ENCODE results near the gene SLC46A3. TPM values are rescaled to one million over a fixed set of nuclear protein-coding genes. Genes with fewer than 3 reads are reported as not detected.
"Not testable (repeated sequence)": the region's sequence is repeated elsewhere in the genome, so short reads cannot be mapped to it uniquely, and the experiment has no call there.

Gene SLC46A3
- total RNA-seq, 4 donors from 2014 or later: 6.5 to 12.0 (median 9.0) TPM

- H3K36me3 ChIP-seq: peaks cover 0 to 57% (median 0%) of the 10 kb centered on the region in 3 donors
- H3K9me3 ChIP-seq: no peaks in the 10 kb centered on the region
- no peak overlapping the region for H3K27ac ChIP-seq
- WGBS, 2 donors: 85 to 97% methylated on average over 1 of the region's 1 CpG
- H3K4me3 ChIP-seq: no peak overlapping the region
- no peaks in the 10 kb centered on the region for H3K27me3 ChIP-seq
- TF ChIP-seq POLR2A (IDR thresholded peaks at IDR 0.05) (no peak), EP300 (IDR thresholded peaks at IDR 0.05) (no peak), CTCF (IDR thresholded peaks at IDR 0.05) (no peak)
- no peak for DNase-seq (ENCODE audit: low spot score in 2 of 2)
- H3K4me1 ChIP-seq: no peaks in the 10 kb centered on the region
Observed at GRCh38 chr13:28699246-28699645, 19.5 kb downstream of the SLC46A3 start.

DNA sequence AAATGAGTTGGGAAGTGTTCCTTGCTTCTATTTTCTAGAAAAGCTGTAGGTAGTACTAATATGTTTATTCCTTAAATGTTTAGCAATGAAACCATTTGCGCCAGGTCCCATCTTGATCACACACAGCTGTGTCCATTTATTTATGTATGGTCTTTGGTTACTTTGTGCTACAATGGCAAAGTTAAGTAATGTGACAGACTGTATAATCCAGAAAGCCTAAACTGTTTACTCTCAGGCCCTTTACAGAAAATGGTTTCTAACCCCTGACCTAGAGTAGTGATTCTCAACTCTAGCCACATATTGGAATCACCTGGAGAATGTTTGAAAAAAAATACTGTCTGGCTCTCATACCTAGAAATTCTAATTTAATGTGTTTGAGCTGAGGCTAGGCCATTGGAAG, 21.3 kb downstream of the SLC46A3 start:
- no peak for TF ChIP-seq EP300 (IDR thresholded peaks at IDR 0.05)
- TF ChIP-seq POLR2A (IDR thresholded peaks at IDR 0.05): no peak
- TF ChIP-seq CTCF (IDR thresholded peaks at IDR 0.05): no peak
- H3K4me1 ChIP-seq: no peaks in the 10 kb centered on the region
- no peaks in the 10 kb centered on the region for H3K27me3 ChIP-seq
- no peak overlapping the region for H3K27ac ChIP-seq
- WGBS, 2 donors: 97 to 100% methylated on average over 1 of the region's 1 CpG
- no peak overlapping the region for H3K4me3 ChIP-seq
- peaks cover 0 to 51% (median 0%) of the 10 kb centered on the region in 3 donors for H3K36me3 ChIP-seq
- DNase-seq (ENCODE audit: low spot score in 2 of 2): no peak
- no peaks in the 10 kb centered on the region for H3K9me3 ChIP-seq

- Histone ChIP-seq H3K36me3 (peaks cover 0 to 18% (median 0%) of the 10 kb centered on the region in 3 donors), H3K9me3 (peaks cover 0 to 12% (median 1%) of the 10 kb centered on the region in 4 donors)
- H3K27ac ChIP-seq; H3K4me1 ChIP-seq; DNase-seq (ENCODE audit: low spot score in 2 of 2); H3K4me3 ChIP-seq; H3K27me3 ChIP-seq: not testable (repeated sequence)
- 77 to 78% methylated on average over 11 of the region's 11 CpGs for WGBS, 2 donors
Observed at GRCh38 chr13:28693605-28694491, 24.9 kb downstream of the SLC46A3 start.

DNA sequence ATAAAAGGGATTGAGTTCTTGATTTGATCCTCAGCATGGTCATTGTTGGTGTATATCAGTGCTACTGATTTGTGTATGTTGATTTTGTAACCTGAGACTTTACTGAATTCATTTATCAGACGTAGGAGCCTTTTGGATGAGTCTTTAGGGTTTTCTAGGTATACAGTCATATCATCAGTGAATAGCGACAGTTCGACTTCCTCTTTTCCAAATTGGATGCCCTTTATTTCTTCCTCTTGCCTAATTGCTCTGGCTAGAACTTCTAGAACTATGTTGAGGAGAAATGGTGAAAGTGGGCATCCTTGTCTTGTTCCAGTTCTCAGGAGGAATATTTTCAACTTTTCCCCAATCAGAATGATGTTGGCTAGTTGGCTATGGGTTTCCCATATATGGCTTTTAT, 32.9 kb downstream of the SLC46A3 start:
- WGBS, 2 donors: 70 to 78% methylated on average over 3 of the region's 3 CpGs
- no peaks in the 10 kb centered on the region for H3K27me3 ChIP-seq
- H3K4me3 ChIP-seq: no peak overlapping the region
- H3K27ac ChIP-seq: no peak overlapping the region
- no peak for TF ChIP-seq POLR2A (IDR thresholded peaks at IDR 0.05)
- no peaks in the 10 kb centered on the region for H3K4me1 ChIP-seq
- H3K36me3 ChIP-seq: peaks cover 0 to under 1% (median 0%) of the 10 kb centered on the region in 3 donors
- peaks cover 0 to 14% (median 2%) of the 10 kb centered on the region in 4 donors for H3K9me3 ChIP-seq
- no peak for DNase-seq (ENCODE audit: low spot score in 2 of 2)

- Histone ChIP-seq H3K4me1 (no peaks in the 10 kb centered on the region), H3K27me3 (no peaks in the 10 kb centered on the region), H3K4me3 (no peak overlapping the region), H3K36me3 (peaks cover 0 to 8% (median 0%) of the 10 kb centered on the region in 3 donors), H3K27ac (no peak overlapping the region), H3K9me3 (peaks cover 0 to 14% (median 2%) of the 10 kb centered on the region in 4 donors)
- DNase-seq (ENCODE audit: low spot score in 2 of 2): no peak
- no peak for TF ChIP-seq EP300 (IDR thresholded peaks at IDR 0.05)
- TF ChIP-seq POLR2A (IDR thresholded peaks at IDR 0.05): no peak
- TF ChIP-seq CTCF (IDR thresholded peaks at IDR 0.05): no peak
- 82 to 89% methylated on average over 11 to 12 of the region's 12 CpGs for WGBS, 2 donors
Observed at GRCh38 chr13:28685114-28685513, 33.7 kb downstream of the SLC46A3 start.

DNA sequence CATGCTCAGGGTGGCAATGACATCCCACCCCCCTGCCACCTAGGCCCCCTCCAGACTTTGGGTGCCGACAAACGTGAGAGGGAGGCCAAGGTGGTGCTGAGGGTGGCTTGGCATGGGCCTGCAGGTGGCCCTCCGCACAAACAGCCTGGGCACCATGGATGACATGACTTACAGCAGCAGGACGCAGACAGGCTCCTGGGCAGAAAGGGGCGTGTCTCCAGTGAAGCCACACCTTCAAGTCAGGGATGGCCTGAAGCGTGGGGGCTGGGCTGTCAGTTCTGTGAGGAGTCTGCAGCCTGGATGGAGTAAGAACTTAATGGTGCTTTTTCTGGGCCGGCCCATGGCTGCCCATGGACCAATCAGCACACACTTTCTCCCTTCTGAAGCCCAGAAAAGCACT, 34.5 kb downstream of the SLC46A3 start:
- peaks cover 0 to 16% (median 0%) of the 10 kb centered on the region in 3 donors for H3K36me3 ChIP-seq
- no peak for DNase-seq (ENCODE audit: low spot score in 2 of 2)
- H3K27ac ChIP-seq: no peak overlapping the region
- H3K27me3 ChIP-seq: no peaks in the 10 kb centered on the region
- peaks cover 0 to 11% (median 2%) of the 10 kb centered on the region in 4 donors for H3K9me3 ChIP-seq
- no peaks in the 10 kb centered on the region for H3K4me1 ChIP-seq
- no peak overlapping the region for H3K4me3 ChIP-seq
- 48 to 58% methylated on average over 6 to 7 of the region's 7 CpGs for WGBS, 2 donors
- TF ChIP-seq CTCF (IDR thresholded peaks at IDR 0.05): no peak
- no peak for TF ChIP-seq POLR2A (IDR thresholded peaks at IDR 0.05)

DNA sequence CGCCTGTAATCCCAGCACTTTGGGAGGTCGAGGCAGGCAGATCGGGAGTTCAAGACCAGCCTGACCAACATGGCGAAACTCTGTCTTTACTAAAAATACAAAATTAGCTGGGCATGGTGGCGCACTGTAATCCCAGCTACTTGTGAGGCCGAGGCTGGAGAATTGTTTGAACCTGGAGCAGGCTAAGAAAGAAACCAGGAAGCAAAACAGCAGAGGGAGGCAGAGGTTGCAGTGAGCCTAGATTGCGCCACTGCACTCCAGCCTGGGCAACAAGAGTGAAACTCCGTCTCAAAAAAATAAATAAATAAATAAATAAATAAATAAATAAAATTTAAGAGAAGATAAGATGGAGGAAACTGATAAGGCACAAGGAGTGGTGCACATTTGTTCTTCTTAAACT, 35.6 kb downstream of the SLC46A3 start:
- DNase-seq (ENCODE audit: low spot score in 2 of 2); H3K27ac ChIP-seq; H3K4me3 ChIP-seq; H3K9me3 ChIP-seq; H3K27me3 ChIP-seq; H3K4me1 ChIP-seq: not testable (repeated sequence)
- peaks cover 0 to 27% (median 0%) of the 10 kb centered on the region in 3 donors for H3K36me3 ChIP-seq
- WGBS, 2 donors: 85 to 86% methylated on average over 8 of the region's 8 CpGs
